Measurements from ENCODE around the gene IRX4. TPM values are rescaled to one million over a fixed set of nuclear protein-coding genes. Genes with fewer than 3 reads are reported as not detected.

IRX4 gene
- total RNA-seq, 1 donor from 2014 or later: 0.92 TPM

- Histone ChIP-seq H3K27me3 (ENCODE audit: control insufficient read depth, insufficient read depth, low read length) (peaks cover 61% of the 10 kb centered on the region), H3K4me3 (ENCODE audit: low read depth, low read length) (no peak overlapping the region), H3K36me3 (ENCODE audit: control insufficient read depth, insufficient read depth, low read length) (no peaks in the 10 kb centered on the region)
- DNase-seq (ENCODE audit: low read depth): no peak
- no peak for TF ChIP-seq CTCF (IDR thresholded peaks at IDR 0.05; ENCODE audit: insufficient read depth, low read length, poor library complexity, severe bottlenecking)
These were observed 31.3 kb downstream of the IRX4 start for GRCh38 chr5:1851290-1851934.

- peaks cover 59% of the 10 kb centered on the region for H3K27me3 ChIP-seq (ENCODE audit: control insufficient read depth, insufficient read depth, low read length)
- H3K36me3 ChIP-seq (ENCODE audit: control insufficient read depth, insufficient read depth, low read length): no peaks in the 10 kb centered on the region
- DNase-seq (ENCODE audit: low read depth): no peak
- TF ChIP-seq CTCF (IDR thresholded peaks at IDR 0.05; ENCODE audit: insufficient read depth, low read length, poor library complexity, severe bottlenecking): no peak
- H3K4me3 ChIP-seq (ENCODE audit: low read depth, low read length): no peak overlapping the region
These were observed 32.2 kb downstream of the IRX4 start for GRCh38 chr5:1850324-1851154.

- Histone ChIP-seq H3K36me3 (ENCODE audit: control insufficient read depth, insufficient read depth, low read length) (no peaks in the 10 kb centered on the region), H3K27me3 (ENCODE audit: control insufficient read depth, insufficient read depth, low read length) (peaks cover 47% of the 10 kb centered on the region), H3K4me3 (ENCODE audit: low read depth, low read length) (no peak overlapping the region)
- no peak for DNase-seq (ENCODE audit: low read depth)
- TF ChIP-seq CTCF (IDR thresholded peaks at IDR 0.05; ENCODE audit: insufficient read depth, low read length, poor library complexity, severe bottlenecking): no peak
These were observed 35.1 kb downstream of the IRX4 start for GRCh38 chr5:1847611-1848010.

- Histone ChIP-seq H3K36me3 (ENCODE audit: control insufficient read depth, insufficient read depth, low read length) (no peaks in the 10 kb centered on the region), H3K4me3 (ENCODE audit: low read depth, low read length) (no peak overlapping the region), H3K27me3 (ENCODE audit: control insufficient read depth, insufficient read depth, low read length) (peaks cover 43% of the 10 kb centered on the region)
- DNase-seq (ENCODE audit: low read depth): no peak
- no peak for TF ChIP-seq CTCF (IDR thresholded peaks at IDR 0.05; ENCODE audit: insufficient read depth, low read length, poor library complexity, severe bottlenecking)
These were observed 35.7 kb downstream of the IRX4 start for GRCh38 chr5:1847056-1847455.

GRCh38 chr5:1846583-1846982 is 36.1 kb downstream of the IRX4 start:
- Histone ChIP-seq H3K4me3 (ENCODE audit: low read depth, low read length) (no peak overlapping the region), H3K36me3 (ENCODE audit: control insufficient read depth, insufficient read depth, low read length) (no peaks in the 10 kb centered on the region), H3K27me3 (ENCODE audit: control insufficient read depth, insufficient read depth, low read length) (peaks cover 38% of the 10 kb centered on the region)
- no peak for TF ChIP-seq CTCF (IDR thresholded peaks at IDR 0.05; ENCODE audit: insufficient read depth, low read length, poor library complexity, severe bottlenecking)
- no peak for DNase-seq (ENCODE audit: low read depth)
